Mesenchymal stem cell (in vitro differentiated cells and primary cell): ENCODE measurements around the gene EIF4EBP2.

Experiments used
- DNase-seq: peaks from one replicate; pipeline ENCODE4 v3.0.0-alpha.2; 2013
- H2AFZ ChIP-seq: one replicate; pipeline ENCODE4 v1.6.1; 2013; ENCODE audit warnings: low read depth, mild to moderate bottlenecking, control low read depth, inconsistent platforms, low read length, moderate library complexity
- H2AK5ac ChIP-seq: 2 replicates; pipeline ENCODE4 v1.6.1; 2013; ENCODE audit warnings: low read length, moderate library complexity, mild to moderate bottlenecking, inconsistent platforms; ENCODE audit not compliant: severe bottlenecking
- H2BK120ac ChIP-seq: one replicate; pipeline ENCODE4 v1.6.1; 2013; ENCODE audit warnings: low read depth, mild to moderate bottlenecking, inconsistent platforms, low read length, moderate library complexity
- H2BK12ac ChIP-seq, 2 experiments: one replicate each; pipeline ENCODE4 v1.6.1; 2013; ENCODE audit warnings: inconsistent platforms in 2 of 2, low read length in 2 of 2, mild to moderate bottlenecking in 2 of 2, moderate library complexity in 2 of 2, control low read depth in 1 of 2
- H2BK15ac ChIP-seq: one replicate; pipeline ENCODE4 v1.6.1; 2013; ENCODE audit warnings: mild to moderate bottlenecking, low read depth, inconsistent platforms; ENCODE audit not compliant: poor library complexity, severe bottlenecking
- H2BK5ac ChIP-seq: 2 replicates; pipeline ENCODE4 v1.6.1; 2013; ENCODE audit warnings: low read depth, mild to moderate bottlenecking, low read length, control low read depth, inconsistent platforms; ENCODE audit not compliant: poor library complexity, severe bottlenecking
- H3K14ac ChIP-seq, 2 experiments: one replicate each; pipeline ENCODE4 v1.6.1; 2013; ENCODE audit warnings: inconsistent platforms in 2 of 2, low read length in 2 of 2, control low read depth in 1 of 2, mild to moderate bottlenecking in 1 of 2, moderate library complexity in 1 of 2
- H3K18ac ChIP-seq, 2 experiments: one replicate each; pipeline ENCODE4 v1.6.1; 2013; ENCODE audit warnings: inconsistent platforms in 2 of 2, low read length in 2 of 2, control low read depth in 1 of 2, low read depth in 1 of 2, mild to moderate bottlenecking in 1 of 2
- H3K23ac ChIP-seq, 2 experiments: one replicate each; pipeline ENCODE4 v1.6.1; 2013; ENCODE audit warnings: inconsistent platforms in 2 of 2, low read length in 2 of 2, mild to moderate bottlenecking in 2 of 2, moderate library complexity in 2 of 2, control low read depth in 1 of 2
- H3K27ac ChIP-seq: 2 replicates; pipeline ENCODE4 v1.5.1; 2013; ENCODE audit warnings: mild to moderate bottlenecking, moderate library complexity, low read length, control low read depth, inconsistent platforms; ENCODE audit not compliant: poor library complexity, severe bottlenecking
- H3K27me3 ChIP-seq, 2 experiments: 2 replicates each; pipeline versions ENCODE4 v1.6.1 to v1.7.0; 2013; ENCODE audit warnings: low read length in 2 of 2, mild to moderate bottlenecking in 2 of 2, moderate library complexity in 2 of 2, control low read depth in 1 of 2, inconsistent platforms in 1 of 2; ENCODE audit not compliant: control insufficient read depth in 1 of 2, insufficient read depth in 1 of 2
- H3K36me3 ChIP-seq, 2 experiments: 2 replicates each; pipeline versions ENCODE4 v1.6.1 to v1.7.0; 2013; ENCODE audit warnings: low read length in 2 of 2, control low read depth in 1 of 2, inconsistent platforms in 1 of 2, low read depth in 1 of 2, mild to moderate bottlenecking in 1 of 2; ENCODE audit not compliant: insufficient read depth in 2 of 2, control insufficient read depth in 1 of 2
- H3K4ac ChIP-seq, 2 experiments: one replicate each; pipeline ENCODE4 v1.6.1; 2013; ENCODE audit warnings: inconsistent platforms in 2 of 2, low read length in 2 of 2, mild to moderate bottlenecking in 2 of 2, moderate library complexity in 2 of 2, control low read depth in 1 of 2, low read depth in 1 of 2
- H3K4me1 ChIP-seq: 2 replicates; pipeline ENCODE4 v1.6.1; 2013; ENCODE audit warnings: low read depth, low read length, control low read depth; ENCODE audit not compliant: control insufficient read depth, insufficient read depth
- H3K4me2 ChIP-seq: 2 replicates; pipeline ENCODE4 v1.6.1; 2013; ENCODE audit warnings: low read length, mild to moderate bottlenecking, inconsistent platforms; ENCODE audit not compliant: poor library complexity, severe bottlenecking
- H3K4me3 ChIP-seq, 2 experiments: 2 replicates each; pipeline versions ENCODE4 v1.5.1 to v1.7.0; 2013; ENCODE audit warnings: low read length in 2 of 2, mild to moderate bottlenecking in 2 of 2, control low read depth in 1 of 2, low read depth in 1 of 2; ENCODE audit not compliant: insufficient read depth in 1 of 2
- H3K79me1 ChIP-seq: replicated peaks from 2 replicates; pipeline ENCODE4 v1.6.1; 2013; ENCODE audit warnings: mild to moderate bottlenecking, control low read depth, low read length, inconsistent platforms; ENCODE audit not compliant: poor library complexity, severe bottlenecking
- H3K9ac ChIP-seq: 2 replicates; pipeline ENCODE4 v1.7.0; 2013; ENCODE audit warnings: mild to moderate bottlenecking, low read length, moderate library complexity
- H3K9me3 ChIP-seq: 2 replicates; pipeline ENCODE4 v1.7.0; 2013; ENCODE audit warnings: mild to moderate bottlenecking, low read length; ENCODE audit not compliant: control insufficient read depth
- H4K8ac ChIP-seq: one replicate; pipeline ENCODE4 v1.6.1; 2013; ENCODE audit warnings: inconsistent platforms, mild to moderate bottlenecking, low read length, moderate library complexity
- H4K91ac ChIP-seq: one replicate; pipeline ENCODE4 v1.6.1; 2013; ENCODE audit warnings: mild to moderate bottlenecking, low read length, inconsistent platforms
- WGBS: methylation state at CpG from one replicate; pipeline ENCODE4 v1.1.7; 2013; ENCODE audit warnings: mixed read lengths; 5-methylcytosine and 5-hydroxymethylcytosine counted together

Gene EIF4EBP2

DNA sequence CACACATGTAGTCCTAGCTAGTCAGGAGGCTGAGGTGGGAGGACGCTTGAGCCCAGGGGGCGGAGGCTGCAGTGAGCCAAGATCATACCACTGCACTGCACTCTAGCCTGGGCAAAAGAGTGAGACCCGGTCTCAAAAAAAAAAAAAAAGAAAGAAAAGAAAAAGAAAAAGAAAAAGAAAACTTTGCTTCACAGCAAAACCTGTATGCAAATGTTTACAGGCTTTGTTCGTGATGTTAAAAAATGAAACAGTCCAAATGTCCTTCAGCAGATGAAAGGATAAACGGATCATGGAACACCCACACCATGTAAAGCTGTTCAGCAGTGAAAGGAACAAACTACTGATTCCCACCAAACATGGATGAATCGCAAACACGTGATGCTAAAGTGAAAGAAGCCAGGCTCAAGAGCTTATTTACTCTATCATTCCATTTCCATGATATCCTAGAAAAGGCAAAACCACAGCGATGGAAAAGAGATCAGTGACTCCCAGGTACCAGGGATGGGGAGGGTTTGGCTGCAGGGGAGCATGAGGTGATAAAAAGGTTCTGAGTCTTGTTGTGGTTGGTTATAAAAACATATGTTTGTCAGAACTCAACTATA is 36.6 kb upstream of the EIF4EBP2 start:
- 44% methylated on average over 6 of the region's 8 CpGs for WGBS
- Histone ChIP-seq H3K36me3 (peaks cover 0 to 7% of the 10 kb centered on the region in 2 experiments), H2AK5ac (no peak overlapping the region), H3K4ac (peak overlapping the region in 1 of 2 experiments; percentile 6), H3K4me1 (peaks cover 16% of the 10 kb centered on the region), H3K27ac (peak overlapping the region; percentile 68), H3K9me3 (no peaks in the 10 kb centered on the region), H4K8ac (peak overlapping the region; percentile 82), H3K9ac (peak overlapping the region; percentile 60), H2BK120ac (peak overlapping the region; percentile 42), H2BK12ac (peak overlapping the region; percentile 29 to 89), H3K27me3 (no peaks in the 10 kb centered on the region), H3K4me2 (no peak overlapping the region), H3K4me3 (peak overlapping the region in 1 of 2 experiments; percentile 42), H2BK15ac (no peak overlapping the region), H3K79me1 (peaks cover 21% of the 10 kb centered on the region), H3K23ac (no peak overlapping the region), H3K14ac (no peak overlapping the region), H2AFZ (no peak overlapping the region), H4K91ac (peak overlapping the region; percentile 83), H3K18ac (peak overlapping the region; percentile 84 to 89), H2BK5ac (no peak overlapping the region)
- peak; percentile 95 for DNase-seq

DNA sequence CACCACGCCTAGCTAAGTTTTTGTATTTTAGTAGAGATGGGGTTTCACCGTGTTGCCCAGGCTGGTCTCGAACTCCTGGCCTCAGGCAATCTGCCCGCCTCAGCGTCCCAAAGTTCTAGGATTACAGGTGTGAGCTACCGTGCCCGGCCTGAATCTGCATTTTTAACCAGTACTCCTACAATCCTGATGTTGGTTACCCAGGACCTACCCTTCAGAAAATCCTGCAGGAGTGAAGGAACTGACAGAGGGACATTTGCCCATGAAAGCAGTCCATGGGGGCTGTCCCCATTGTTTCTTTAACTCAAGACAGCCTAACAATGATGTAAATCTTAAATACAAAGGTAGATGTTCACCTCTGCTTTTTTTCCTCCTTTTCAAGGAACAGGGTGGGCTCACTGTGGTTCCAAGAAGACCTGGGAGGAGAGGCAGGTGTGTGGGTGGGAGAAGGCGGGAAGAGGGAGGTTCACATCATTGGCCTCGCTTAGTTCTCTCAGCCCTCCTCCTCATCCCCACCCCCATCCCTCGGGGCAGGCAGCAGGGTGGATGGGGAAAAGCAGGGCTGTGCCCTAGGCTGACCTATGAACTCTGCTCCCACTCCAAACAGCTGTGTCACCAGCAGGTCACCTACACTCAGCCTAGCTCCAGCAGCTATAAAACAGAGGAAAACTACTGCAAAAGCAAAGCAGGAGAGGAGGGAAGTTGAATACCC is 35.0 kb upstream of the EIF4EBP2 start:
- no peaks in the 10 kb centered on the region for H3K27me3 ChIP-seq
- no peak overlapping the region for H2BK5ac ChIP-seq
- peaks cover 12% of the 10 kb centered on the region for H3K4me1 ChIP-seq
- no peak overlapping the region for H2AFZ ChIP-seq
- WGBS, result 76% methylated on average over 7 of the region's 10 CpGs
- no peak for DNase-seq
- H2BK120ac ChIP-seq, result peak overlapping the region; percentile 11
- no peak overlapping the region for H3K4me2 ChIP-seq
- H3K36me3 ChIP-seq, result peaks cover 0 to 11% of the 10 kb centered on the region in 2 experiments
- H3K79me1 ChIP-seq, result peaks cover 21% of the 10 kb centered on the region
- peak overlapping the region; percentile 13 for H2AK5ac ChIP-seq
- H3K4ac ChIP-seq, result peak overlapping the region; percentile 24 to 35
- H2BK15ac ChIP-seq, result peak overlapping the region; percentile 48
- H4K91ac ChIP-seq, result peak overlapping the region; percentile 87
- H3K9me3 ChIP-seq, result no peaks in the 10 kb centered on the region
- no peak overlapping the region for H3K9ac ChIP-seq
- H2BK12ac ChIP-seq, result peak overlapping the region; percentile 87 to 95
- H4K8ac ChIP-seq, result peak overlapping the region; percentile 84
- no peak overlapping the region for H3K4me3 ChIP-seq
- peak overlapping the region in 1 of 2 experiments; percentile 5 for H3K23ac ChIP-seq
- H3K27ac ChIP-seq, result no peak overlapping the region
- H3K18ac ChIP-seq, result peak overlapping the region; percentile 50 to 89
- H3K14ac ChIP-seq, result no peak overlapping the region

DNA sequence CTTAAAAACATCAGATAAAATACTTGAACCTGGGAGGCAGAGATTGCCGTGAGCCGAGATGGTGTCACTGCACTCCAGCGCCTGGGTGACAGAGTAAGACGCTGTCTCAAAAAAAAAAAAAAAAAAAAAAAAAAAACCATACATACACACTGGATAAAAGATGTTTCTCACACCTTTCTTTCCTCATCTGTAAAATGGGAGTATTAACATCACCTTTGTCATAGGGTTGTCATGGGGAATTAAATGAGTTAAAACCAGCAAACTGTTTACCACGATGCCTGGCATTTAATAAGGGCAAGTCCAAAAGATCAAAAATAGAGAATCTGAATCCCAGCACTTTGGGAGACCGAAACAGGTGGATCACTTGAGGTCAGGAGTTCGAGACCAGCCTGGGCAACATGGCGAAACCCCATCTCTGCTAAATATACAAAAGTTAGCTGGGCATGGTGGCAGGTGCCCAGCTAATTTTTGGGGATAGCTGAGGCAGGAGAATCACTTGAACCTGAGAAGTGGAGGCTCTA is 34.4 kb upstream of the EIF4EBP2 start:
- H3K36me3 ChIP-seq, result peaks cover 0 to 11% of the 10 kb centered on the region in 2 experiments
- no peak overlapping the region for H3K18ac ChIP-seq
- no peak overlapping the region for H4K91ac ChIP-seq
- no peak overlapping the region for H2BK5ac ChIP-seq
- no peak overlapping the region for H2AFZ ChIP-seq
- peaks cover 21% of the 10 kb centered on the region for H3K79me1 ChIP-seq
- 78% methylated on average over 7 of the region's 8 CpGs for WGBS
- H3K9me3 ChIP-seq, result no peaks in the 10 kb centered on the region
- no peak overlapping the region for H2BK120ac ChIP-seq
- peaks cover 8% of the 10 kb centered on the region for H3K4me1 ChIP-seq
- no peak overlapping the region for H2BK15ac ChIP-seq
- H4K8ac ChIP-seq, result no peak overlapping the region
- H3K9ac ChIP-seq, result no peak overlapping the region
- no peaks in the 10 kb centered on the region for H3K27me3 ChIP-seq
- no peak overlapping the region for H3K23ac ChIP-seq
- H3K4me2 ChIP-seq, result no peak overlapping the region
- no peak overlapping the region for H3K4me3 ChIP-seq
- no peak overlapping the region for H3K4ac ChIP-seq
- H2AK5ac ChIP-seq, result no peak overlapping the region
- no peak for DNase-seq
- no peak overlapping the region for H2BK12ac ChIP-seq
- no peak overlapping the region for H3K14ac ChIP-seq
- H3K27ac ChIP-seq, result no peak overlapping the region

DNA sequence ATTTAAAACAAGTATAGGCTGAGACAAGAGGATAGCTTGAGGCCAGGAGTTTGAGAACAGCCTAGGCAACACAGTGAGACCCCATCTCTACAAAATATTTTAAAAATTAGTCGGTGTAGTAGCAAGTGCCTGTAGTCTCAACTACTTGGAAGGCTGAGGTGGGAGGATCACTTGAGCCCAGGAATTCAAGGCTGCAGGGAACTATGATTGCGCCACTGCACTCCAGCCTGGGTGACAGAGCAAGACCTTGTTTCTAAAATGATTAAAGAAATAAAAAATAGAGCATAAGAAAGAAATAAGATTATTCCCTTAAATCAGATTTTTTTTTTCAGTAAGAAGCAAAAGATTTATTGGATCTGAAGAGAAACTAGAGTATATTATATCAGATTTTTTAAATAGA is 33.2 kb upstream of the EIF4EBP2 start:
- Histone ChIP-seq H3K23ac (no peak overlapping the region), H2BK12ac (no peak overlapping the region), H3K9me3 (no peaks in the 10 kb centered on the region), H3K27me3 (no peaks in the 10 kb centered on the region), H3K9ac (no peak overlapping the region), H2AFZ (no peak overlapping the region), H2BK5ac (no peak overlapping the region), H3K4ac (no peak overlapping the region), H3K4me2 (no peak overlapping the region), H2BK15ac (no peak overlapping the region), H3K79me1 (peaks cover 21% of the 10 kb centered on the region), H3K14ac (no peak overlapping the region), H2BK120ac (no peak overlapping the region), H3K36me3 (peaks cover 0 to 11% of the 10 kb centered on the region in 2 experiments), H2AK5ac (no peak overlapping the region), H3K4me3 (no peak overlapping the region), H3K4me1 (peaks cover 15% of the 10 kb centered on the region), H3K27ac (no peak overlapping the region), H4K8ac (no peak overlapping the region), H4K91ac (no peak overlapping the region), H3K18ac (no peak overlapping the region)
- no peak for DNase-seq
- 100% methylated on average over 1 of the region's 2 CpGs for WGBS
